GM21423 (cell line): Measurements from ENCODE around the gene ZBTB20.

Experiments
- ATAC-seq: cut with Tn5 transposase; IDR thresholded peaks from one replicate; pipeline ENCODE4 v1.9.1; 2021; ENCODE audit warnings: mild to moderate bottlenecking, moderate library complexity; ENCODE audit not compliant: unreplicated experiment

ZBTB20 gene

DNA sequence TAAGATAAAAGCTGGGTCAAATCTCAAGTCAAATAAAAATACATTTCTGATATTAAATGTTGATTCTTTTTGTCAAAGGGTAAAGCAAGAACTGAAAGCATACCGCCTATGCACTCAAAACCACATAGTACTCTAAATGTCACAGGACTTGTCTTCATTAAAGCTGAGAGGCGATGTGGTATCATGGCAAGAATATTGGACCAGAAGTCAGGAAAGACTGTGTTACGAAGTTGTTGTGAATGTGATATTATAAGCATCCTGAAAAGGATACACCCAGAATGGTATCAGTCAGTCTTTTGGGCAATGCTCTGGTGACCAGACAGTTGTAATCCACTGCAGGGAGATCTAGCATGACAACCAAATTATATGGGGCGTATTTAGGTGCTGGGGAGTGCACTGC is 819.4 kb downstream of the ZBTB20 start:
- ATAC-seq, result no peak

DNA sequence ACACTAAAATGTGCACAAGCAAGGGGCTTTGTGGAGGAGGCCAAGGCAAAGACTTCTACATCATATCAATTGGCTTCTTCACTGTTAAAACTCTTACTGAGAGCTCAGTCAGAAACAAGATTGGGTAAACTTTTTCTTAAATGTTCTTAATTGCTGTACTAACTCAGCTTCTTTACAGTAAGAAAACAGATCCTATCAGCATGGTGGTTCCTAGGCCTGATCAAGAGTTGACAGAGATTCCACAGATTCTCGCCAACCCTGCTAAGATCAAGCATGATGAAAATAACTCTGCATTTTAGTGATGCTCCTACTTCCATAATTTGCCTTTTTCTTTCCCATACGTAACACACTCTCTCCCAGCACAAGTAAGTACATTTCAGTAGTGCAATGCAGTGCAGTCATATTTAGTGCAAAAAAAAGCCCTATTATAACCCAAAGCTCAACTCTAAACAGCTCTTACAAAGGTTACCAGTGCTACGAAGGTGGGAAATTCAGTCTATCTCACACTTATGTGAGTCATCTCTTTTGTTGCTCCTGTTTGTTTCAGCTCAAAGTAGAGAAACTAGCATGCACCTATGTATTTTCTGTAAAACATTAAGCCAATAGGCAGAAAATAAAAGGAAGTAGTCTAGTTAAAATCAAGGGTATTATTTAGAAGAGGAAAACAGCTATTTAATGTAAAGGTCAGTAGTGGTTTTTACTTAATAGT is 823.4 kb downstream of the ZBTB20 start:
- ATAC-seq, result peak; percentile 82

DNA sequence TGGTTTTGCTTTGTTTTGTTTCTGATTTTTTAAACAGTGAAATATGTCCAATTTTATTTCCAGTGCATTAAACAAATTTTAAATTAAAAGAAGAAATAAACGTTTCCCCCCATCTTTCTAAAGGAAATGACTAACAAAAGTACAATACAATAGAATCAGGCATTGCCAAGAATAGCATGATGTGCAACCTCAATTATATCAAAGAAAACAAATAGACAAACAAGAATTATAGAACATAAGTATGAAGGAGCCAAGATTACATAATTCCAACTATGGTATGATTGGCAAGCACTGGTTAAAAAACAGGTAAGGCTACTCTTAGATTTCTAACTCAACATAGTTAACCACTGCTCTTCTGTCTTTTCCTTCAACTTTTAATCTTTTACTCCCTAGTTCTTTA is 826.8 kb downstream of the ZBTB20 start:
- no peak for ATAC-seq

DNA sequence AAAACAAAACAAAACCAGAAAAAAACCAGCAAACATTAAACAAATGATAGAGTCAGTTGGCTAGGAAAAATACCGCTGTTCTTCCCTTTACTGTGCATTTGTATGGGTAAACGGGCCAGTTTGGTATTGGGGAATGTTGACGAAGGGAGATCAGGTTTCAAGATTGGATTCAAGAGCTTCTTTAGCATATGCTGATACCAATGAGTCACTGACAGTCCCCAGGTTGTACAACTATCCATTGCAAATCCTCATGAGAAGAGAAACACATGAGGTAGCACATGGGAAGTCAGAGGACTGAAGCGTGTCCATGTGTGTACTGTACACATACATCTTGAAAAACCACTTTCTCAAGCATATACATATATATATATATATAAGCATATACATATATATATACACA is 827.6 kb downstream of the ZBTB20 start:
- ATAC-seq, result no peak

DNA sequence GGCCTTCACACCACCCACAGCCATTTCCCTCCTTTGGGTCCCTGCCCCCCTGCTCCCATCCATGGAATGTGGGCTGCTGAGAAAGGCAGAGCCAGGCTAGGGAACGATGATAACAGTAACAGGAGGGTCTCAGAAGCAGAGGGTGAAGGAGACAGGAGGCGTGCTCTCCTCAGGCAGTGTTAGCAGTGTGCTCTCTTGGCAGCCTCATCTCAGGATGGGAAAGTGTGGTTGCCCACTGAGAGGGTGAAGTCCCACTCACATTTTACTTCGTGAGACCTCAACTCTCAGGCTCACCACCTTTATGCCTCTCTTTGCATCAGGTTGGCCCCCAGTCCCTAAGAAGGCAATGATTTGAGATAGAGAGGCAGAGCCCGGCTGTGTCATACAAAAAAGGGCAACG is 828.8 kb downstream of the ZBTB20 start:
- no peak for ATAC-seq

DNA sequence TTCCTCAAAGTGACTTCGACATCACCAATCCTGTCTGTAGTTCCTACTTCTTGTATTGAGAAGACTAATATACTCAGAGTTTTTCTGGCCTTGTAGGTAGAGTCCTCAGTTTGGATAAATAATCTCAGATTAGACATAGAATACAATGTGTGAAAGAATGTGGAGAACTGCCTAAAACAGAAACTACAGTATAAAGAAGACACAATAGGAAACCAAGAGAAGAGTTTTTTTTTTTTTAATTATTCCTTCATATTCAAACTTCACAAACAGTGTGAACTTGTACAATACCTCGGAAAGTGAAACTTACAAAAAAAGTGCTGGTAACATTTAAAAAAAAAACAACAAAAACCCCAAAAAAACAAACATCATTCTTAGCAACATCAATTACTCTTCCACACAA is 832.8 kb downstream of the ZBTB20 start:
- no peak for ATAC-seq

DNA sequence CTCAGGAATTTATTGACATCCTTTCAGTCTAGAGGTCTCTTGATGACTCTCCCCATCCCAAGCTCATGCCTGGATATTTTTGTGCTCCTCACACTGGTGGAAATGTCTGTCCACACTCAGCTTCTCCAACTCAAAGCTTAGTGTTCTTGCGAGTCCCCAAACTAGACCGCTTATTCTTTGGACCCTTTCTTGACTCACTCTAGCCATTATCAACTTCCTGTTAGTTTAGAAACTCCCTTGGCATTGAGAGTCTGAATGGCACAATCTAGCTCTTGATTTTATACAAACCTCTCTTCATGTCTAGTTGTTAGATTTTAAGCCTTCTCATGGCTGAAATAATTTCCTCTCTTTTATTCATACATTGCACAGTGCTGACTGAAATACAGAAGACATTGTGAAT is 833.7 kb downstream of the ZBTB20 start:
- ATAC-seq, result no peak

DNA sequence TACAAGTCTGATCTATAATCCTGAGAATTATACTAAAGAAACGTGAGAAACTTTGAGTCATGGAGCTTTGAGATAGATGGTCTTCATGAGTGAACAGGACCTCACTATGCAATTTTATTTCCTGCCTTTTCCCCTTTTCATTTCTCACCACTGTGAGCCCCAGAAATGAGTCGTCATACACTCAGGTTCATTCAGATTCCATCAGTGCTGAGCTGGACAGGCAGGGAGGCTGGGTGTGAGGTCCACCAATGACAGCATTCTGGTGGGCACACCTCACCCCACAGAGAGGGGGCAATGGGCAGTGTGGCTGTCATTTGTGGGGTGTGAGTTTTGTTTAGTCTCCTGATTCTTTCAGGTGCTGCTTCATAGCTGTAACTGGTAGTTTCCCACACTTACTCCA is 836.4 kb downstream of the ZBTB20 start:
- ATAC-seq, result no peak

DNA sequence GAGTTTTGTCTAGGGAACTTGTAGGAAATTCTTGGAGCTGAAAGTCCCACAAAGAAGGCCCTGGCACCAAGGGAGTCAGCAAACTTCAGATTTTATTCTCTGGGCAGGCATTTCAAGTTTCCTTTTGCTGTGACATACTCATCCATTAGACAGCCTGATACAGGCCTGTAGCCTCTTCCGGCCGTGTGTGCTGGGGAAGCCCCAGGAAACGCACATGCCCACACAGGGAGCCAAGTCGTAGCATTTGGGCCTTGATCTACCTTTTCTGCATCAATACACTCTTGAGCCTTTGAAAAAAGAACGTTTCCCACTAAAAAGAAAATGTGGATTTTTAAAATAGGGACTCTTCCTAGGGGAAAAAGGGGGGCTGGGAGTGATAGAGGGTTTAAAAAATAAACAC is 838.3 kb downstream of the ZBTB20 start:
- peak; percentile 87 for ATAC-seq

DNA sequence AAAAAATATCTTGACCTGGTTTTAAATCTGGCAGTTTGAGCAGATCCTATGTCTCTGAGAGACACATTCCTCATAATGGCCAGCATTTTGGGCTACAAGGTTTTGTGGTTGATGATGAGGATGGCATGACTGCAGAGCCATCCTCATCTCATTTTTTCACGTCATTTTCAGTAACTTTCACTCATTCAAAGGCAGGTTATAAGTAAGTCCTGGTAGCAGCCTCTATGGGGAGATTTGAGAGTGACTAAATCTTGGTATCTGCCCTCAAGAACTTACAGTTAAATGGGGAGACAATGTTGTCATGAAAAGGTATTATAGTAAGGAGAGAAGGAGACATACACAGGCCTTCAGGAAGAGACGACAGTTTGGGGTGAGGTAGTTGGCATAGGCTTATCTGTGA is 838.7 kb downstream of the ZBTB20 start:
- peak; percentile 3 for ATAC-seq

DNA sequence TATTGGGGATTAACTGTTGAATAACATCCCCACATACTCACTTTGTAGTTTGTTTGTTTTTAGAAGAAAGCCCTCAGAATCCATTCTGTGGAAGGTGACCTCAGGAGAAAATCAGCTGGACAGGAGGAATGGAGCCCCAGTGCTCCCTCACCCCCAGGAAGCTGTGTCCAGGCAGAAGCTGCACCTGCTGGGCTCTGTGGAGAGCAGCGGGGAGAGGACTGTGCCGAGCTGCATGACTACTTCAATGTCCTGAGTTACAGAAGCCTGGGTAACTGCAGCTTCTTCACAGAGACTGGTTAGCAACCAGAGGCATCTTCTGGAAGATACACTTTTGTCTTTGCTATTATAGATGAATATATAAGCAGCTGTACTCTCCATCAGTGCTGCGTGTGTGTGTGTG is 839.3 kb downstream of the ZBTB20 start:
- no peak for ATAC-seq

DNA sequence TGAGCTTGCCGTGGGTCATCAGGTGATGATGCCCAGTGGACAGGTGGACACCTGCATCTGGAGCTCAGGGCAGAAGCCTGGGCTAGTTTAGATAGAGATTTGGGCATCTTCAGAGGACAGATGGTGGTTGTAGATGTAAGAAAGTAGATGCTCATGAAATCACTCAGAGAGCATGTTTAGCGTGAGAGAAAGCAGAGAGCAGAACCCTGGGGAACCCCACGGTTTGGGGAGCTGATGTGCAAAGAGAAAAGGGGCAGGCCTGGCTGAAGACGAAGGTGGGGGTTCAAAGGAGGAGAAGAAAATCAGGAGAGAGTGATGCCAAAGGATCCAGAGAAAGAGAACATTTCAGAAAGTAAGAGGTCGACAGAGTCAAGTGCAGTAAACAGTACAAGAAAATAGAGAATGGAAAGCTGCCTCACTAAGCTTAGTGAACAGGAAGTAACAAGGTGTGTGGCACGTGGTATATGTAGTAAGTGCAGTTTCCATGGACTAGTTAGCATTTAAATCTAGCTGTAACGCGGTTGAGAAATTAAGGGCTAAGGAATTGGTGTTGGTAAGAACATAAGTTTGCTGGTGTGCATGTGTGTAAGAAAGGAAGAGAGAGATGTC is 839.8 kb downstream of the ZBTB20 start:
- ATAC-seq, result peak; percentile 39

DNA sequence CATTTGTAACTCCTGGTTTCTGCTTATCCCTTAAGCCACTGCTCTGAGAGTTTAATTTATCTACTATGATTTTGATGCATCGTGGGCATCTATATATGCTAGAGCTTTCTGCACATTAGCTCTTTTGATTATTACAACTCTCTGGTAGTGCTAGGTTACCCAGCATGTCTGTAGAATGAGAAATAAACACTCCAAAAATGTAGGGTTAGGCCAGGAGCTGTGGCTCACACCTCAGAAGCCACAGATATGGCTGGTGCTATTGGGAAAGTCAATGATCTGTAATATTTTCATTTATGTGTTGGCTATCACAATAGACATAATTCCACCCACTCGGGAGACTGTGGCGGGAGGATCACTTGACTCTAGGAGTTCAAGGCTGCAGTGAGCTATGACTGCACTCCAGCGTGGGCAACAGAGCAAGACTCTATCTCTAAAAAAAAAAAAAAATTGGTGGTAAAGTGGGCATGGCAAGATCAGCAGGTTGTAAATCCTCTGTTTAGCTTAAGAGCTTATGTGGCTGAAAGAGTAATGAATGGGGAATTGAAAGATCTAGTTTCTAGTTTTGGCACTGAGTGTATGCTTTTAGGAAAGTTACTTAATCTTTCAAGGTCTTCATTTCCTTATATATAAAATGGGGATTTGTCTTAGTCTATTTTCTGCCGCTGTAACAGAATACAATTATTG is 847.0 kb downstream of the ZBTB20 start:
- ATAC-seq, result peak; percentile 53

DNA sequence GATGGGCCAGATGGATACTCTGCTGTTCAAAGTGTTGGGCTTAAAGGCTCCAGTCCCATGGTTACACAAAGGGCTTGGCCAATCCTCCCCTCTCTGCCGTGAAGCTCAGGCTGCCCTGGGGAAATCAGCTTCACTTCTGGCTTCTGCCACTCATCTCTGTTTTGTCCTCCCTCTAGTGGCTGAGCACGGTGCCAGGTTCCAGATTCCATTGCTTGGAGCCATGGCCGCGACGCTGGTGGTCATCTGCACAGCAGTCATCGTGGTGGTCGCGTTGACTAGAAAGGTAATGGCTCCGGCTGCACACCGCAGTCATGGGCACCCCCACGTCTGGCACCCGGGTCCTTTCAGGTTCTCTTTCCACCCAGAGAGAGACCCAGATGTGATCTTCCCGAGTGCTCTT is 847.7 kb downstream of the ZBTB20 start:
- no peak for ATAC-seq

DNA sequence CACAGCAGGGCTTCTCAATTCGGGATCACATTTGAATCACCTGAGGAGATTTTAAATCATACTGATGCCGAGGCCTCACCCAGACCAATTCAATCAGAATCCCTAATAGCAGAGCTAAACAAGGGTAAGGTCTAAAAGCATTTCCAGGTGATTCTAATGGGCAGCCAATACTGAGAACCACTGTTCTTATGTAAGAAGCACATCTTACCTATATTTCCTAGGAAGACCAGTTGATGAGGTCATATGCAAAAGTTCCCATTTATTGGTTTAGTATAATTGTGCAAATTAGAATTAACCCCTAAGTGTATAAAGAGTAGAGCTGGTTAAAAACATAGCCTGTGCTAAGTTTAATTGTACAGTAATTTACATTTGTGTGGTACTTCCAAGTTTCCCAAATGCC is 851.1 kb downstream of the ZBTB20 start:
- ATAC-seq, result no peak

DNA sequence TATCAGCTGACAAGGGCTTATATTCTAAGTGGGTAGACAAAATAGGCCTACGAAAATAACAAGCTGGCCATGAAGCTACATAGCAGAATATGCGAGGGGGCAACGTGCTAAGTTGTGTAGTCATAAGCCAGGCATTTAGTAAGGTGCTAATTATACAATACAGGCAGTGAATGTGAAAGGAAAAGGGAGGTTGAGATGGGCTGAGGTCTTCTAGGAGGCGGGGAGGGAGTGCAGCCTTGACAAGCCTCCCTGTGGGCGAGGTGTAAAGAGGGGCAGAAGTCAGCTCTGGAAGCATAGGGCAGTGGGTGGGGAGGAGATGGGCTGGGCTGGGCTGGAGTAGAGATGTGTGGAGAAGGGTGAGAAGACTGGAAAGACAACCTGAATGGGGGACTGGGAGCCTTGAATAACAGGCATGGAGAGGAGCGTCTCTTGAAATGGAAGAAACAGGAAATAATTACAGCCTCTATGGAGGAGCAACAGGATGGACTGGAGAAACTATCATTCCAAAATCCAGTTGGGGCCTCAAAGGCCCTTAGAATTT is 852.1 kb downstream of the ZBTB20 start:
- no peak for ATAC-seq

DNA sequence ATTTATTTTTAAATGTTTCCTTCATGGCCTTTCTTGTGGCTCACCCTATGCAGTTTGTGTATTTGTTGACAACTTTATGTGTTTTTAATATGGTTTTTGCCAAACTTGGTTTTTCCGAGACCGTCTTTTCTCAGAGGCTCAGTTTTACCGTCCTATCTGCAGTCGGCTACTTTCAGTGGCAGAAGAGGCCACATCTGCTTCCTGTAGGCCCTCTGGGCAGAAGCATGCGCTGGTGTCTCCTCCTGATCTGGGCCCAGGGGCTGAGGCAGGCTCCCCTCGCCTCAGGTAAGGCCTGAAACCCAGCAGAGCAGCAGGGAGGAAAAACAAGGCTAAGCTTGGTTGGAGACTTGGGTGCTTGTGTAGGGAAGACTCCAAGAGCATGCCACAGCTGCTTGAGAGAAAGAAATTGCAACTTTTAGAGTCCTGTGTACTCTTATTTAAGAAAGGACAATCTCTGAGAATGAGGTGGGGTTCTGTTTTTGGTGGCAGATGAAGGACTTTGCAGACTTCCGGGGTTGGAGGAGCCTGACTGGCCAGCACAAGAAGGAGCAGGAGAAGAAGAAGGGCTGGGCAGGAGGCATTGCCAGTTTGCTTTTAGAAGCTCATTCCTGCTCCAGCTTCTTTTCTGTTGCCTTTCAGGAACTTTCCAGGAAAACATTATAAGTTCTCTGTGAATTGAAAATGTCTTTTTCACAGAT is 853.1 kb downstream of the ZBTB20 start, which contains the start of gene TIGIT:
Gene TIGIT (plus strand): TSS at position 191 of the 698 bp plus-strand sequence. CDS start 34 bp downstream, at position 225.
- ATAC-seq, result no peak

DNA sequence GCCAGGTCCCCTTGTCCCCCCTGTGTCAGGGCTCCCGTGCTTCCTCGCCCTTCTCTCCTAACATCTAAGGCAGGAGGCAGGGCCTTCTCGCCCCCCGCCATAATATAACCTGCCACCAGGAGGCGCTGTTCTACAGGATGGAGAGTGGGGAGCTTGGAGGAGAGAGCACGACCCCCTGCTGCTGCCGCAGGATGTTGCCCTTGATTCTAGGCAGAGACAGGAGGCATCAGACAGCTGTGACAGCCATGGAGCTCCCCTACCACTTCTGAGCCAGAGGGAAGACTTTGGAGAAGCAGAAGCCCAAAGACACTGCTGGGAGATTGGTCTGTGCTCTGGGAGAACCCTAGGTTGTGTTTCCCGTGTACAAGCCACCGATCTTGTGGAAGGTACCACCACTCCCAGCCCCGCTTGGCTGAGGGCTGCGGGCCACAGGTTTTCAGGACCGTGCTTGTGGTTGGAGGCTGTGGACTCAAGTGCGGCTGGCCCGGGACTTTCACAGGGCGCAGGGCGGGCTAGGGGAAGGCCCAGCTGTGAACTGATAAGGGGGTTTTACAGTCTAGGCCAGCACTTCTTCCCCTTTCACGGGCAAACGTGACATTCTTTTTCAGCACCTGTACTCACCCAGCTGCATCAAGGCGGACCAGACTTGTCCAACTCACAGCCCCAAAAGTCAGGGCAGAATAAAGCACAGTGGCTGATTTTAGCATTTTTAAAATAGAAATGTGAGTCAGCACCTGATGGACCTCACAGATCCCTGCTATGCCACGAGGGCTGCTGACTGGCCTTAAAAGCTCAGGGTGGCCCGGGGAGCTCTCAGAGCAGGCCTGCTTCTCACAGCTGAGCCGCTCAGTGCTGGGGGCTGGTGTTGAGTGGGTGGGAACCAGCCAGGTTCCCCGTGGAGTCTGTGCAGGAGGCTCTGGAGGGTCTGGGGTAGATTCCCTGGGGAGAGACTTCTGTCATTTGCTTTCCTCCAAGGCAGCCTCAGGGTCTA is 855.9 kb downstream of the ZBTB20 start:
- peak; percentile 90 for ATAC-seq

DNA sequence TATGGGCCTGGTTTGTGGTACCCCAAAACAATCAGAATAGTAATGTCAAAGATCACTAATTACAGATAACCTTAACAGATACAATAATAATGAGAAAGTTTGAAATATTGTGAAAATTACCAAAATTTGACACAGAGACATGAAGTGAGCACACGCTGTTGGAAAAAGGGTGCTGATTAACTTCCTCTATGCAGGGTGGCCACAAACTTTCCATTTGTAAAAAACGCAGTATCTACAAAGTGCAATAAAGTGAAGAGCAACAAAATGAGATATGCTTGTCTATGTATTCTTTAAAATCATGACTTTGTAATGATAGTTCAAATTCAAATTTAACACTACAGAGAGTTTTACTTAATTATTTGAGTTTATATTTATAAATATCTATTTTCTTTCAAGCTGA is 860.8 kb downstream of the ZBTB20 start:
- ATAC-seq, result no peak

DNA sequence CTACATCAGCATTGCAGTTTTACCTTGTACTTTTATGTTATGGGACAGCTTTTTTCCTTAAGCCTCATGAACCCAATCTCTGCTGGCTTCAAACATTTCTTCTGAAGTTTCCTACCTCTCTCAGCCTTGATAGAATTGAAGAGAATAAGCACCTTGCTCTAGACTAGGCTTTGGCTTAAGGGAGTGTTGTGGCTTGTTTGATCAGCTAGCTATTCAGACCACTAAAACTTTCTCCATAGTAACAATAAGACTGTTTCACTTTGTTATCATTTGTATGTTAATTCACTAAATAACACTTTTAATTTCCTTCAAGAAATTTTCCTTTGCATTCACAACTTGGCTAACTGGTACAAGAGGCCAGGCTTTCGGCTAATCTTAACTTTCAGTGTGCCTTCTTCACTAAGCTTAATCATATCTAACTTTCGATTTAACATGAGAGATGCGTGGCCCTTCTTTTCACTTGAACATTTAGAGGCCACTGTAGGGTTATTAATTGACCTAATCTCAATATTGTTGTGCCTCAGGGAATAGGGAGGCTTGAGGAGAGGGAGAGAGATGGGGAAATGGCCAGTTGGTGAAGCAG is 861.3 kb downstream of the ZBTB20 start:
- ATAC-seq, result no peak
